Transverse colon (tissue), 4 donors: Measurements from ENCODE around the gene SLC25A17. TPM values are rescaled to one million over a fixed set of nuclear protein-coding genes. Genes with fewer than 3 reads are reported as not detected.

Experiments
- DNase-seq: peaks from one replicate; pipeline ENCODE4 v3.0.0-alpha.2; 2019
- H3K27ac ChIP-seq, 4 donors: fragments of 200-600 bp; sonication (generic); 2 replicates each; pipeline ENCODE4 v1.5.1; 2016 to 2018; ENCODE audit warnings: inconsistent platforms in 4 of 4
- H3K27me3 ChIP-seq: fragments of 200-600 bp; sonication (generic); 2 replicates; pipeline ENCODE4 v1.5.1; 2017; ENCODE audit warnings: inconsistent platforms
- H3K36me3 ChIP-seq, 4 donors: fragments of 200-600 bp; sonication (generic); 2 replicates each; pipeline ENCODE4 v1.5.1; 2017 to 2019; ENCODE audit warnings: inconsistent platforms in 4 of 4
- H3K4me1 ChIP-seq, 4 donors: fragments of 200-600 bp; sonication (generic); 2 replicates each; pipeline ENCODE4 v1.5.1; 2017 to 2020; ENCODE audit warnings: inconsistent platforms in 4 of 4
- H3K4me3 ChIP-seq, 4 donors: fragments of 200-600 bp; sonication (generic); 1 replicate in 1 of 4; 2 replicates in 3 of 4; pipeline versions ENCODE4 v1.5.1 to v1.6.1; 2017 to 2019; ENCODE audit warnings: inconsistent platforms in 4 of 4
- H3K9me3 ChIP-seq, 2 donors: fragments of 200-600 bp; sonication (generic); 2 replicates each; pipeline ENCODE4 v1.5.1; 2017 to 2019; ENCODE audit warnings: inconsistent platforms in 2 of 2
- CTCF ChIP-seq, 5 experiments: fragments of 200-600 bp in 3 of 5; fragments of 450-650 bp in 2 of 5; sonication (generic) in 3 of 5; IDR thresholded peaks; 1 replicate in 2 of 5; 2 replicates in 3 of 5; pipeline ENCODE4 v1.5.1; 2016 to 2017; ENCODE audit warnings: antibody characterized with exemption in 5 of 5, inconsistent platforms in 3 of 5, mild to moderate bottlenecking in 2 of 5, moderate library complexity in 1 of 5
- EP300 ChIP-seq: sonication (generic); formaldehyde crosslinking; IDR thresholded peaks from one replicate; pipeline ENCODE4 v1.6.1; 2017; ENCODE audit warnings: antibody characterized with exemption, low read depth
- POLR2A ChIP-seq: fragments of 450-650 bp; IDR thresholded peaks from one replicate; pipeline ENCODE4 v1.6.1; 2016; ENCODE audit warnings: antibody characterized with exemption, mild to moderate bottlenecking, moderate library complexity
- POLR2AphosphoS5 ChIP-seq, 3 donors: sonication (generic); formaldehyde crosslinking; IDR thresholded peaks; one replicate each; pipeline ENCODE4 v1.6.1; 2016; ENCODE audit warnings: antibody characterized with exemption in 3 of 3
- WGBS, 2 donors: methylation state at CpG; one replicate each; pipeline ENCODE4 v1.1.5; 2018; ENCODE audit warnings: low coverage in 1 of 2; 5-methylcytosine and 5-hydroxymethylcytosine counted together
- in situ Hi-C, 4 donors: fragments of 200-750 bp; cut with MboI; loops; one replicate each; pipeline versions ENCODE4 v1.15.0 to v1.15.1; 2017; ENCODE audit warnings: low sequenced_read_pairs in 3 of 4, low pct_ligation_motif_present in 1 of 4, low pct_unique_long_range_greater_than_20kb in 1 of 4
- intact Hi-C: fragments of 100-400 bp; cut with DNase I; formaldehyde crosslinking; loops from one replicate; pipeline ENCODE4 v1.15.1; 2023; ENCODE audit warnings: low total_unique reads
- total RNA-seq, 4 donors: library from RNA; depleted of rRNA; stranded (reverse); fragments of >200 nt; gene quantifications; one replicate each; pipeline ENCODE4 v1.1.0, GENCODE V29; 2016

The SLC25A17 gene
- total RNA-seq, 4 donors from 2014 or later: 8.0 to 20.2 (median 12.5) TPM

DNA sequence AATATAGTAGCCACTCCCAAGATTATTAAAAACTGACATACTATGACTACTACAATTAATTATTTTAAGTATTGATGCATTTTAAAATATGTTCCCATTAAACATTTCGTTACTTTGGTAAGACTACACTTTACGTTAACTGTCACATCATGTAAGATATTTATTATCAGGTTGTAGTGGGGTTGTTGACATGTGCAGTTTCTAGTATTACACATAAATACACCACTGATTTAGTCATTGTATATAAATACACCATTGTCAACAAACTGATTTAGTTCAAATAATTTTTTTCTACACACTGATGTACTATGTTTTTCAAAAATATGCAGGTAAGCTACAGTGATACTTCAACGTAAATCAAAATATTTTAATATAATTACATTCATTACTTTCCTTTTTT lies 25.8 kb upstream of the SLC25A17 start:
- H3K9me3 ChIP-seq: no peaks in the 10 kb centered on the region
- 94 to 95% methylated on average over 3 of the region's 3 CpGs for WGBS, 2 donors
- H3K27me3 ChIP-seq: no peaks in the 10 kb centered on the region
- H3K4me3 ChIP-seq: no peak overlapping the region
- intact Hi-C loops (no loop called here), in situ Hi-C loops (no loop called here)
- TF ChIP-seq EP300 (no peak), CTCF (IDR thresholded peaks at IDR 0.05) (no peak), POLR2AphosphoS5 (IDR thresholded peaks at IDR 0.05) (no peak), POLR2A (no peak)
- no peak for DNase-seq
- H3K4me1 ChIP-seq: no peaks in the 10 kb centered on the region
- peaks cover 0 to 83% (median 33%) of the 10 kb centered on the region in 4 donors for H3K36me3 ChIP-seq
- no peak overlapping the region for H3K27ac ChIP-seq

- no peak overlapping the region for H3K4me3 ChIP-seq
- in situ Hi-C loops (no loop called here), intact Hi-C loops (no loop called here)
- no peak for DNase-seq
- H3K4me1 ChIP-seq: peaks cover 0 to 6% (median 2%) of the 10 kb centered on the region in 4 donors
- no peaks in the 10 kb centered on the region for H3K27me3 ChIP-seq
- TF ChIP-seq CTCF (IDR thresholded peaks at IDR 0.05) (no peak), EP300 (no peak), POLR2AphosphoS5 (IDR thresholded peaks at IDR 0.05) (no peak), POLR2A (no peak)
- peaks cover 0 to 77% (median 28%) of the 10 kb centered on the region in 4 donors for H3K36me3 ChIP-seq
- WGBS, 2 donors: 72 to 78% methylated on average over 3 of the region's 3 CpGs
- H3K9me3 ChIP-seq: no peaks in the 10 kb centered on the region
- H3K27ac ChIP-seq: no peak overlapping the region
Observed at GRCh38 chr22:40838486-40838885, 19.3 kb upstream of the SLC25A17 start.

- H3K4me1 ChIP-seq: peaks cover 0 to 8% (median 3%) of the 10 kb centered on the region in 4 donors
- DNase-seq: no peak
- H3K27ac ChIP-seq: no peak overlapping the region
- no peaks in the 10 kb centered on the region for H3K9me3 ChIP-seq
- 91 to 98% methylated on average over 3 of the region's 3 CpGs for WGBS, 2 donors
- in situ Hi-C loops: no loop called here
- intact Hi-C loops: no loop called here
- H3K4me3 ChIP-seq: no peak overlapping the region
- H3K36me3 ChIP-seq: peaks cover 0 to 78% (median 29%) of the 10 kb centered on the region in 4 donors
- TF ChIP-seq POLR2AphosphoS5 (IDR thresholded peaks at IDR 0.05): no peak
- no peak for TF ChIP-seq POLR2A
- TF ChIP-seq EP300: no peak
- no peak for TF ChIP-seq CTCF (IDR thresholded peaks at IDR 0.05)
- H3K27me3 ChIP-seq: no peaks in the 10 kb centered on the region
Observed at GRCh38 chr22:40834619-40835018, 15.5 kb upstream of the SLC25A17 start.

GRCh38 chr22:40829131-40829530 lies 10.0 kb upstream of the SLC25A17 start:
- intact Hi-C loops: no loop called here
- no peak overlapping the region for H3K27ac ChIP-seq

More at GRCh38 chr22:40829131-40829530, 10.0 kb upstream of the SLC25A17 start:
- H3K36me3 ChIP-seq: peaks cover 0 to 80% (median 24%) of the 10 kb centered on the region in 4 donors
- DNase-seq: no peak
- peaks cover 0 to 3% (median 0%) of the 10 kb centered on the region in 4 donors for H3K4me1 ChIP-seq
- TF ChIP-seq EP300: no peak
- no peak for TF ChIP-seq POLR2A
- no peak for TF ChIP-seq POLR2AphosphoS5 (IDR thresholded peaks at IDR 0.05)
- no peak for TF ChIP-seq CTCF (IDR thresholded peaks at IDR 0.05)
- in situ Hi-C loops: no loop called here
- no peaks in the 10 kb centered on the region for H3K9me3 ChIP-seq
- 83 to 88% methylated on average over 6 of the region's 6 CpGs for WGBS, 2 donors
- no peak overlapping the region for H3K4me3 ChIP-seq
- no peaks in the 10 kb centered on the region for H3K27me3 ChIP-seq
